ENCODE data around the gene CFAP210.
"Not testable (repeated sequence)": the region's sequence is repeated elsewhere in the genome, so short reads cannot be mapped to it uniquely, and the experiment has no call there.

The CFAP210 gene

DNA sequence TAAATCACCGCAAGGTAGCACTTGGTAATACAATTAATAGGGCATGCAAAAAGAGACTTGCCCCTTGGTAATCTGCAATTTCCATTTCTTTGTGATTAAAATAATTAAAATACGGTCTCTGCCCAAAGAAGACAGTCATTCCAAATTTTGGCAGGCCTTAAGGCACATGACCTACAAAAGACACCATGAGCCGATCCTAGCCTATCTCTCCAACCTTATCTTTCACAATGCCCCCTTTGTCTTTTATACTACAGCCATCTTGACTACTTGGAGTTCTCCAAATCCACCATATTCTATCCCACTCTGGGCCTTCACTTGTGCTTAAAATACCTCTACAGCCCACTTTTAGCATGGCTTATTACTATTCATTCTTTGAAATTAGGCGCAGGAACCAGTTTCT lies 23.3 kb downstream of the CFAP210 start:
- DNase-seq: no peak

DNA sequence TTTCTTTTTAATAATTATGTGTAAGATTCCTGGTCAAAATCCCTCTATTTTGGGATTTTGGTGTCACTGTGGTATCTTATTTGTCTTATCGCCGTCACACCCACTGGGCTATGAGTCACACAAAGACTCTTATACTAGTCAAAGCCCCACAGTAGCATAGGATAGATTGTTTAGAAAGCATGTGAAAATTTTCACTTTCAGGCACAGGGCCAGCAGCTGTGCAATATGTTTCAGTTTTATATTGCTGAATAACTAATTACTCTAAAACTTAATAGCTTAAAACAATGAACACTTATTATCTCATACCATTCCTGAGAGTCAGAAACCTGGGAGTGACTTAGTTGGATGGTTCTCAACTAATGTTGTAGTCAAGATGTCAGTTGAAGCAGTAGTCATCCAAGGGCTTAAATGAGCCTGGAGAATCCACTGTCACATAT lies 24.0 kb downstream of the CFAP210 start:
- DNase-seq: no peak

DNA sequence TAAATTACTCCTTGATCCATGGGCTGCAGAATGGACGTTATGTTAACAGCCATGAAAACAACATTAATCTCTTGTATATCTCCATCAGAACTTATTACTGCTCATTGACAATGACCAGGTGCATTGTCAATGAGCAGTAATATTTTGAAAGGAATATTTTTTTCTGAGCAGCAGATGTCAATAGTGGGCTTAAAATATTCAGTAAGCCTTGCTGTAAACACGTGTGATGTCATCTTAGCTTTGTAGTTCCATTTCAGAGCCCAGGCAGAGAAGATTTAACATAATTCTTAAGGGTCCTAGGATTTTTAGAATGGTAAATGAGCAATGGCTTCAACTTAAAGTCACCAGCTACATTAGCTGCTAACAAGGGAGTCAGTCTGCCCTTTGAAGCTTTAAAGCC lies 26.6 kb downstream of the CFAP210 start:
- no peak for DNase-seq

DNA sequence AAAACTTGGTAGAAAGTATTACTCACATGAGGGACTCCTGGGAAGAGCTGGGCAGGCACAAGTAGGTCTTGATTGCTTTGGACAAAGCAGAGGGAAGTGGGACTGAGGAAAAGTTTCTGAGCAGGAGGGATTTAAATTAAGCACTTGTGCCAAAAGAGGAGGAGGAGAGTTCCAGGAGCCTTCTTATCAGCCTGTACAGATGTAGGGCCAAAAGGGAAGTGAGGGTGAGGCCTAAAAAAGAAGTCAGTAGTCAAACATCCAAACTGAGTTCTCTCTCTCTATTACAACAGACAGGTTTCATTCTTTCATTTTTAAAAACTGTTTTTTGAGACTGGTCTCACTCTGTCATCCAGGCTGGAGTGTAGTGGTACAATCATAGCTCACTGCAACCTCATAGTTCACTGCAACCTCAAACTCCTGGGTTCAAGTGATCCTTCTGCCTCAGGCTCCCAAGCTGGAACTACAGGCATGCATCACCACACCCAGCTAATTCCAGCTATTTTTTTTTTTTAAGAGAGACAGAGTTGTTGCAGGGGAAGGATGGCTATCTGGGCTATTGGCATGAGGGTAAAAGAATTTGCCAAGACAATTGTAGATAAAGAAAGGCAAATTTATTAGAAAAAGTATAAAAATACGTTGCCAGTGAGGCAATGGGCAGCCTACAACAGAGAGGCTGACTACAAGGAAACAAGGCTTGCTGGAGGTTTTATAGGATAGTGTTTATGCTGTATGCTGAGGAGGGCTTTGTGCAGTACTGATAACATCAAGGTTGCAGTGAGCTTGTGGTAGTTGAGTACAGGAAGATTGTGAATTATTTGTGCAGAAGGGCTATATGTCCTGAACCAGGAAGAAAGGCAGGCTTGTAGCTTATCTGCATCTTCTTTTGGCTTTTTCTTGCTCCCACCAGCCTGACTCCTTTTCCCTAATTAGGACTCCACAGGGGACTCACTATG lies 29.0 kb downstream of the CFAP210 start:
- DNase-seq: no peak

DNA sequence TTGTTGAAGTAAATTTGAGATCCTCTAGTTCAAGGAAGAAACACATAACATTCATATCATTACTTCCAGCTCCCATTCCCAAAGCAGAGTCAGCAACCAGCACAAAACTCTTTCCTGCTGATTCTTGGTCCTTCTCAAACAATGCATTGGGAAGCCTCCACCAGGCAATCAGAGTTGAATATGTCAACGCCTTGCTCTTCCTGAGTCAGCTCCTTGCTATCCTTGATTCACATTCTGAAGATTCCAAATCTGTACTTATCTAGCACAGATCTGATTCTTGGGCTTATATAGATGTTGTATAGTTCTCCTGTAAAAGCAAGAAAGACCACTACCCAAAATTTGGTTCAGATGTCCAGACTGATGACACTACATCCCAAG lies 29.6 kb downstream of the CFAP210 start:
- DNase-seq: no peak

DNA sequence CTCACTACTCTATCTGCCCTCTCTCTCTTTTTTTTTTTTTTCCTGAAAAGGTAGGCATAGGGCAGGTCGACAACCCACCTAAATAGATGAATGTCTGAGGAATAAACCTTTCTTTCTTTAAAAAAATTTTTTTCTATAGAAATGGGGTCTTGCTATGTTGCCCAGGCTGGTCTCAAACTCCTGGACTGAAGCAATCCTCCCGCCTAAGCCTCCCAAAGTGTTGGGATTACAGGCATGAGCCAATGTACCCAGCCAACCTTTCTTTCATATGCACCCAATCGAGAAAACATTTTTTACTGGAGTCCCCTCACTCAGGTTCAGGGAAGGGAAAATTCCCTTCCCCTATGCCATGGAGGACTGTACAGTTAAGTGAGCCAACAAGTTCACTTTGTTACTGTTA lies 31.0 kb downstream of the CFAP210 start:
- no peak for DNase-seq

DNA sequence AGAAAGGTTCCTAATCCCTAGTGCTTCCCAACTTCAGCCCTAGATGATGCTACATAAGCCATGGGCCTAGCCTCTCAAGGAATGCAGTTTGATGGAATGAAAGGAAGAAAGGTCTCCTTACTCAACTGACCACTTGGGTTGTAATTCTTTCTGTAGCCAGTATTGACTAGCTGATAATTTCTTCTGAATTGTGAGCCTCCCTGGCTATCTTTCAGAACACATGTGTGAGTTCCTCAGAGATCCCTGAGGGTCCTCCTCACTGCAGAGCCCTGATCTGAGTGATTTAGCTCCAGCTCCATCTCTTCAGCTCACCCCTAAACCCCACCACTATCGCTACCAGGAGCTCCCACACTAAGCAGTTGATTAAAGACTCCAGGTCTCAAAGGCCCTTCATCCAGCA lies 31.5 kb downstream of the CFAP210 start:
- no peak for DNase-seq

DNA sequence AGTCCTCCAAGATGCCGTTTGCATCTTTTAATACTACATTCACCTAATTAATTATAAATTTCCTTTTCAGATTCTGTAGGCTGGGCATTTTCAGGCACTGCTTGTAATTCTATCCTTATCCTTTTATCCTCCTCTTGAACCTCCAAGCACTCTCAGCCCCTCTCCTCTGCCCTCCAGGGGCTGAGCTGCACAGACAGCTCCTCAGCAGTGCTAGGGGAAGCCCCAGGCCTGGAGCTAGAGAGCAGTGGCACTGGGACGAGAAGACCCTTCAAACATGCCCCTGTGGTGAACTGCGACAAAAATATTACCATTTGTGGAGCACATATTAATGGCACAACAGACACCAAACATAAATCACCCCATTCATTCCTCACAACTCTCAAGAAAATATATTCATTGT lies 32.9 kb downstream of the CFAP210 start:
- no peak for DNase-seq

DNA sequence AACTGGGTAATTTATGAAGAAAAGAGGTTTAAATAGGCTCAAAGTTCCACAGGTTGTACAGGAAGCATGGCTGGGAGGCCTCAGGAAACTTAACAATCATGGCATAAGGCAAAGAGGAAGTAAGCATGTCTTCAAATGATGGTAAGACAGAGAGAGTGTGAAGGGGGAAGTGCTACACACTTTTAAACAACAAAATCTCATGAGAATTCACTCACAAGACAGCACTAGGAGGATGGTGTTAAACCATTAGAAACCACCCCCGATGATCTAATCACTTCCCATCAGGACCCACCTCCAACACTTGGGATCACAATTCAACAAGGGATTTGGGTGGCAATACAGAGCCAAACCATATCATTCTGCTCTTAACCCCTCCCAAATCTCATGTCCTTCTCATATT lies 34.9 kb downstream of the CFAP210 start:
- no peak for DNase-seq

DNA sequence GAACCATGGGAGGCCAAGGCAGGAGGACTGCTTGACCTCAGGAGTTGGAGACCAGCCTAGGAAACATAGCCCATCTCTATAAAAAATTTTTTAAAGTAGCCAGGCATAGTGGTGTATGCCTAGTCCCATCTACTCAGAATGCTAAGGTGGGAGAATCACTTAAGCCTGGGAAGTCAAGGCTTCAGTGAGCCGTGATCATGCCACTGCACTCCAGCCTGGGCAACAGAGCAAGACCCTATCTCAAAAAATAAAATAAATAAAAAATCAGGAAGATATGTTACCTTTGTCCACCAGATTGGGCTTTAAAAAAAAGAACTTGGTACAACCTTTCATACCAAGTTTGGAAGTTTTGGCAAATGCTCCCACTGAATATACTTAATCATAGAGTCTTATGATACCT lies 35.3 kb downstream of the CFAP210 start:
- no peak for DNase-seq

DNA sequence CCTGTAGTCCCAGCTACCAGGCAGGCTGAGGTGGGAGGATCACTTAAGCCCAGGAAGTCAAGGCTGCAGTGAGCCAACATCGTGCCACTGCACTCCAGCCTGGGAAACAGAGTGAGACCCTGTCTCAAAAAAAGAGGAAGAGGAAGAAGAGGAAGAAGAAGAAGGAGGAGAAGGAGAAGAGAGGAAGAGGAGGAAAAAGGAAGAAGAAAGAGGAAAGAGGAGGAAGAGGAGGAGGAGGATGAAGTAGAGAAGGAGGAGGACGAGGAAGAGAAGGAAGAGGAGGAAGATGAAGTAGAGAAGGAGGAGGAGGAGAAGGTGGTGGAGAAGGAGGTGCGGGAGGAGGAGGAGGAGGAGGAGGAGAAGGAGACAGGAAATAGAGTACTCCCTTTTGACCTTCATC lies 38.0 kb downstream of the CFAP210 start:
- no peak for DNase-seq

DNA sequence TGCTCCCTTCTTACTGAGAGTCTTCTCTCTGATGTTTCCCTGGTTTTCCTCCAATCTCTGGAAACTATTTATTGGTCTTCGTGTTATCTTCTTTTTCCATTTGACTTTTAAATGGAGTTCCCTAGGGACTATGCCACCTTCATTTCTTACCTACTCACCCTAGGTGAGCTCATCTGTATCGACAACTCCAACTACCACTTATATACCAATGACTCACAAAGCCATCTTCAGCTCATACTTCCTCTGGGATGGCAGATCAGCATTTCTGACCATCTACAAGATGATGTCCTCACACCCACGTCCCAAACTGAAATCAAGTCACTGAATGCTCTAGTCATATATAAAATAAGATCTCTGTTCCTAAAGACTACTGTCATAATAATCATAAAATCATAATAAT lies 40.6 kb downstream of the CFAP210 start:
- DNase-seq: no peak

DNA sequence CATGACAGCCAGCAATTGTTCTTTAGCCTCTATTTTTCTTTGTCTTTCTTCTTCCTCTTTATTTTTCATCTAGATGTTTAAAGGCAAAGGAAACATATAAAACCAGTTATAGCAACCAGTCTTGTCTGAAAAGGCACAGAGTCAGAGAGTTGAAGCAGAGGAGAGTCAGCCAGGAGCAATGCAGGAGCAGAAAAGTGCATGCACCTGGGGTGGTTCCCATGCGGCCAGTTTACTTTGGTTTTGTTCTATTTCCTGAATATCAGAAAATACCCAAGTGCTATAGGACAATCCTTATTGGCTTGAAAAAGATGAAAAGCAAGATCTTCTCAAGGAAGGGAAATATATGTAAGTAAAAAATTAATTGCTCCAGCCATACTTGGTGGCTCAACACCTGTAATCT lies 44.9 kb downstream of the CFAP210 start:
- DNase-seq: no peak

DNA sequence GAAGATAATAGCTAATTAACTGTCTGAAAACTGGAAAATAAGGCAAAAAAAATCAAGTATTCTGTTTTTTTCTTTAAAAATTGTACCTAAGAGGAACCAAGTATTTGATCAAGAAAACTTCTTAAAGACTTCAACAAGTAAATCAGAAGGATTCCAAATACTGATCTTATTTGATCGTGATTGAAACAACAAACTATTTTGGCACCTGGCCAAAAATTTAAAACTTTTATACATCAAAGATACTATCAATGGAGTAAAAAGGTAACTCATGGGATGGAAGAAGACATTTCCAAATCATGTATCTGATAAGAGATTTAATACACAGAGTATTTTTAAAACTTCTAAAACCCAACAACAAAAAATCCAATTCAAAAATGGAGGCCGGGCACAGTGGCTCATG lies 46.7 kb downstream of the CFAP210 start:
- no peak for DNase-seq

DNA sequence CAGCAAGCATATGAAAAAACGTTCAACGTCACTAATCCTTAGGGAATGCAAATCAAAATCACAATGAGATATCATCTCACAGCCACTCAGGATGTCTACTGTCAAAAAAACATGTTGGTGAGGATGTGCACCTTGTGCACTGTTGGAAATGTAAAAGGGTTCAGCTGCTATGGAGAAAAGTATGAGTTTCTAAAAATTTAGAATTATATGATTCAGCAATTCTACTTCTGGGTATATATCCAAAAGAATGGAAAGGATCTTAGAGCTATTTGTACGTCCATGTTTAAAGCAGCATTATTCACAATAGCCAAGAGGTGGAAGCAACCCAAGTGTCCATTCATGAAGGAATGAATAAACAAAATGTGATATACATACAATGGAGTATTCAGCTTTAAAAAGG lies 50.0 kb downstream of the CFAP210 start:
- no peak for DNase-seq

DNA sequence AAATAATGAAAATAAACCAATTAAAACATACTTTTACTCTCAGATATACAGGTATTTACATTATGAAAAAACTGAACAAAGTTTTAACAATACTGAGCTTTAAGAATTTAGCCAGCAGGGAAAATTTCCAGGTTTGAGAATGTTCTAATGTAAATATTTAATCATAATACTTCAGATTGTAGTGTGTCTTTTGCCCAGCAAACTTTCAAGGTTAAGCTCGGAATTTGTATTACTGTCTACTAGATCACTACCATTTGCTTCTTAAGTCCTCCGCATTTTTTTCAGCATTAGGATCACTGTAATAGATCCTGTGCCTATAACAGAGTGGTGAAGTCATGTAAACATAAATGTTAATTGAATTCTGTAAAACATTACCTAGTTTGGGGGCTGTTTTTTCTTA lies 52.7 kb downstream of the CFAP210 start:
- DNase-seq: no peak

DNA sequence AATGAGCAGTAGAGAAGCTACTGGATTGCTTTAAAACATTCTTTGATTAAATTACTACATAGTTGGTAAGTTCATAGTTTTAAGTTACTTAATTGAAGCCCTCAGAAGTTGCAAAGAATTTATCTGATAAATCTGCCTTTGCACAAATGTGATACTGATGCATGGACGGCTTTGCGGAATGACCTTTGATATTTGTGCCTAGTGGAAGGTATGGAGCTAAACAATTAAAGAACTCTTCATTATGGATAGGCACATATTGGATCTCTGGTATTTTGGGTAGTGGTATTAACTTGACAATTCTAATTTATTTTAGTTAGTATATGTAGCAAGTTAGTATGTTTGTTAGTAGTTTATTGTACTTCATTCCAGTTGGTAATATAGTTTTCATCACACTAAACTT lies 54.1 kb downstream of the CFAP210 start:
- no peak for DNase-seq

DNA sequence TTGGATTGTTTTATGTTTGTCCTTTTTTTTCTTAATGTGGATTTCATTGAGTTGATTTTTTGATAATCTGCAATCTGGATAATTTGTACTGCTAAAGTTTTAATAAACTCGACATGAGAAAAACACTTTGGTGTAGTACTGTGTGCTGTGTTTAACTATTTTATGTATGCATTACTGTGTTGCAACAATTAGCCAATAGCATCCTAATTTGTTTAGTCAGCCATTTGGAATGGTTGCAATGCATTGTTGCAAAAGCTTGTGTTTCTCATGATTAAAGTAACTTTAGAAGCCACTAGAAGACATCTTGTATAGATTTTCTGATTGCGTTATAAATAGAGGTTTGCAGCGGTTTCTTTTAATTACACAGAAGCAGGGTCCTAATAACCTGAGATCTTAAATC lies 56.6 kb downstream of the CFAP210 start:
- DNase-seq: no peak

DNA sequence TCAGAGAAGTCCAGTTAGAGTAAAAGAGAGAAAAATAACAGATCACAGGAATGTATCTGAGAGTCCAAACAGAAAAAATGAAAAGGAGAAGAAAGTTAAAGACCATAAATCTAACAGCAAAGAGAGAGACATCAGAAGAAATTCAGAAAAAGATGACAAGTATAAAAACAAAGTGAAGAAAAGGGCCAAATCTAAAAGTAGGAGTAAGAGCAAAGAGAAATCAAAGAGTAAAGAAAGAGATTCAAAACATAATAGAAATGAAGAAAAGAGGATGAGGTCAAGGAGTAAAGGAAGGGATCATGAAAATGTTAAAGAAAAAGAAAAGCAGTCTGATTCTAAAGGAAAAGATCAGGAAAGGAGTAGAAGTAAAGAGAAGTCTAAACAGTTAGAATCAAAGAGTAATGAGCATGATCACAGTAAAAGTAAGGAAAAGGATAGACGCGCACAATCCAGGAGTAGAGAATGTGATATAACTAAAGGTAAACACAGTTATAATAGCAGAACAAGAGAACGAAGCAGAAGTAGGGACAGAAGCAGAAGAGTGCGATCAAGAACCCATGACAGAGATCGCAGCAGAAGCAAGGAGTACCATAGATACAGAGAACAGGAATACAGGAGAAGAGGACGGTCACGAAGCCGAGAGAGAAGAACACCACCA lies 57.6 kb downstream of the CFAP210 start:
- no peak for DNase-seq

DNA sequence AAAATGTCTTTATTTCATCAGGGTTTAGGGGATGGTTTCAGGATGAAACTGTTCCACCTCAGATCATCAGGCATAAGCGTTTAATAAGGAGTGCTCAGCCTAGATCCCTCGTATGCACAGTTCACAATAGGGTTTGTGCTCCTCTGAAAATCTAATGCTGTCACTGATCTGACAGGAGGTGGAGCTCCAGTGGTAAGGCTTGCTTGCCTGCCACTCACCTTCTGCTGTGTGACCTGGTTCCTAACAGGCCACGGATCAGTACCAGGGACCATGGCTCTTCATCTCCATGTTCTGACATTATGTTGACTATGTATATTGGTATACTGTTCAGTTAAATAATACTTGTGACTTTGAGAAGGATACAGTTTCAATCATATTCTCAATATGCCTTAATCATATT lies 68.4 kb downstream of the CFAP210 start:
- no peak for DNase-seq

DNA sequence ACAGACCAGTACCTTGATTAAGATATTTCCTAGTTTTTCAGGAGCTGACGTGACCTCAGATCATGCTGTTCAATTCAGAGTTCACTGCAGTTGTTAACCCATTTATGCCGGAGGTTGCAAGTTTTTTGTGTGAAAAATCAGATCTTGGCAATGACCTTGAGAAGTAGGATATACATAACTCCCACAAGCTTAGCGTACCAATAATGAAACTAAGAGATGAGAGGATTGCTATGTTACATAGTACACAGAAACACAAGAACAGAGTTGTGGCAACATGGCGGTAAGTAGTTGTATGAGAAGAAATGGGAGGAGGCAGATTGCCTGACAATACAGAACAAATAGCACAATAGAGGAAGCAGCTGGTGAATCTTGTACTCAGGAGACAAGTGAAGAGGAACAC lies 71.0 kb downstream of the CFAP210 start:
- DNase-seq: no peak

DNA sequence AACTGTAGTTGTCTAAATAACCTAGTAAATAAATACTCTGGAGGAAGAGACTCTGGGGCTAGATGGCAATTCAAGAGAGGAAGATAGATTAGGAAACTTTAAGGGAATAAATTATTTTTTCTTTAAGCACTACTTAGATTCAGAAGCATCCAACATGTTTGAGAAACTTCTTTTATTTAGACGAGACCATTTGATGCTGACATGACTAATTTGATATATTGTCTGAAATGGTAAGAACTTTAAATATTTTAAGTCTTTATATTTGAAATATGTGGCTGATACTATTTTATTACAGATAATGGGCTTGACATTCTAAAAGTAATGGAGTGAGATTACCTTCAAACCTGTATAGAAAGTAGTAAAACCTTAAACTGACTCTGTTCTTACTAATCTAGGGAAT lies 73.7 kb downstream of the CFAP210 start:
- no peak for DNase-seq

DNA sequence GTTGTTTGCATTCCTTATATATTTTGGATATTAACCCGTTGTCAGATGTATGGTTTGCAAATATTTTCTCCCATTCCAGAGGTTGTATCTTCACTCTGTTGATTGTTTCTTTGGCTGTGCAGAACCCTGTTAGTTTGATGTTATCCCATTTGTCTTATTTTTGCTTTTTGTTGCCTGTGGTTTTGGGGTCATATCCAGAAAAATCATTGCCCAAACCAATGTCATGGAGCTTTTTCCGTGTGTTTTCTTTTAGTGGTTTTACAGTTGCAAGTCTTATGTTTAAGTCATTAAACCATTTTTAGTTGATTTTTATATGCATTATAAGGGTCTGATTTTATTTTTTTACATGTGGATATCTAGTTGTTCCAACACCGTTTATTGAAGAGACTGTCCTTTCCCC lies 74.3 kb downstream of the CFAP210 start:
- no peak for DNase-seq

DNA sequence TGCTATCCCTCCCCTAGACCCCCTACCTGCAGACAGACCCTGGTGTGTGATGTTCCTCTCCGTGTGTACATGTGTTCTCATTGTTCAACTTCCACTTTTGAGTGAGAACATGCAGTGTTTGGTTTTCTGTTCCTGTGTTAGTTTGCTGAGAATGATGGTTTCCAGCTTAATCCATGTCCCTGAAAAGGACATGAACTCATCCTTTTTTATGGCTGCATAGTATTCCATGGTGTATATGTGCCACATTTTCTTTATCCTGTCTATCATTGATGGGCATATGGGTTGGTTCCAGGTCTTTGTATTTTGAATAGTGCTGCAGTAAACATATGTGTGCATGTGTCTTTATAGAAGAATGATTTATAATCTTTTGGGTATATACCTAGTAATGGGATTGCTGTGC lies 78.2 kb downstream of the CFAP210 start:
- DNase-seq: not testable (repeated sequence)

DNA sequence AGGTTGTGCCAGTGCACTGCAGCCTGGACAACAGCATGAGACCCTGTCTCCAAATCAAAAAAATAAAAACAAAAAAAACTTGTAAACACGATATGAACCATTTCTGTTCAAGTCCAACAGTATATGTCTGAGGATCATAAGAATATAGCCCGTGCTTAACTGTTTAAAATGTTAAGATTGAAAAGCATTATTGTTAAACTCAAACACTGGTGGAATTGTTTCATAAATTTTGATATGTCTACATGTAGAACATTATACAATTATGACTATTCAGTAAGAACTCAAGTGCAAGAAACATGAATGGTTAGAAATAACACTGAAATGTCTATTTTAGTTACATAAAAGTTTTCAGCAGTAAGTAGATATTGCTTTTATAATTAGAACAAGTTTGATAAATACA lies 80.3 kb downstream of the CFAP210 start:
- DNase-seq: no peak
